Esophagus squamous epithelium (tissue), 5 donors: Measurements from ENCODE around the gene IFI44L. TPM values are rescaled to one million over a fixed set of nuclear protein-coding genes. Genes with fewer than 3 reads are reported as not detected.

Experiments used
- DNase-seq: peaks from one replicate; lab custom pipeline; 2025; lab: John Stamatoyannopoulos, UW
- H3K27ac ChIP-seq, 4 donors: fragments of 200-600 bp; sonication (generic); one replicate each; pipeline ENCODE4 v1.5.1; 2016 to 2019; ENCODE audit warnings: mild to moderate bottlenecking in 1 of 4
- H3K27me3 ChIP-seq, 4 donors: fragments of 200-600 bp; sonication (generic); 1 replicate in 3 of 4; 2 replicates in 1 of 4; pipeline versions ENCODE4 v1.5.1 to v1.6.0; 2017 to 2021; ENCODE audit warnings: antibody characterized with exemption in 1 of 4
- H3K36me3 ChIP-seq, 3 donors: fragments of 200-600 bp; sonication (generic); one replicate each; pipeline ENCODE4 v1.5.1; 2016 to 2019
- H3K4me1 ChIP-seq, 3 donors: fragments of 200-600 bp; sonication (generic); one replicate each; pipeline ENCODE4 v1.5.1; 2017 to 2019
- H3K4me3 ChIP-seq, 4 donors: fragments of 200-600 bp; sonication (generic); 1 replicate in 3 of 4; 2 replicates in 1 of 4; pipeline ENCODE4 v1.5.1; 2016 to 2019; ENCODE audit warnings: mild to moderate bottlenecking in 2 of 4, moderate library complexity in 1 of 4
- H3K9me3 ChIP-seq, 3 donors: fragments of 200-600 bp; sonication (generic); one replicate each; pipeline ENCODE4 v1.5.1; 2016 to 2019
- CTCF ChIP-seq, 6 experiments: fragments of 450-650 bp in 4 of 6; fragments of 200-600 bp in 2 of 6; sonication (generic) in 2 of 6; IDR thresholded peaks; one replicate each; pipeline ENCODE4 v1.5.1; 2016 to 2019; ENCODE audit warnings: antibody characterized with exemption in 6 of 6, mild to moderate bottlenecking in 4 of 6, moderate library complexity in 4 of 6
- POLR2A ChIP-seq, 4 donors: fragments of 450-650 bp; IDR thresholded peaks; one replicate each; pipeline ENCODE4 v1.6.1; 2017; ENCODE audit warnings: antibody characterized with exemption in 4 of 4, mild to moderate bottlenecking in 4 of 4, moderate library complexity in 3 of 4
- WGBS, 2 donors: methylation state at CpG; one replicate each; pipeline ENCODE4 v1.1.5; 2018; 5-methylcytosine and 5-hydroxymethylcytosine counted together
- intact Hi-C: fragments of 100-400 bp; cut with DNase I; formaldehyde crosslinking; loops from one replicate; pipeline ENCODE4 v1.15.0; 2022
- total RNA-seq, 4 donors: library from RNA; depleted of rRNA; stranded (reverse); fragments of >200 nt; gene quantifications; one replicate each; pipeline ENCODE4 v1.1.0, GENCODE V29; 2016
- donor health status: DM: yes; HTN: yes; CAD: no.

IFI44L gene
- total RNA-seq, 4 donors from 2014 or later, result 0.11 to 13.6 (median 4.4) TPM

GRCh38 chr1:78687315-78687714 is 67.1 kb downstream of the IFI44L start:
- H3K27me3 ChIP-seq, result no peaks in the 10 kb centered on the region
- H3K4me1 ChIP-seq, result no peaks in the 10 kb centered on the region
- intact Hi-C loops, result no loop called here
- TF ChIP-seq POLR2A (IDR thresholded peaks at IDR 0.05), result no peak
- TF ChIP-seq CTCF (IDR thresholded peaks at IDR 0.05), result no peak
- H3K9me3 ChIP-seq, result no peaks in the 10 kb centered on the region
- DNase-seq, result no peak
- H3K27ac ChIP-seq, result no peak overlapping the region
- no peaks in the 10 kb centered on the region for H3K36me3 ChIP-seq
- H3K4me3 ChIP-seq, result no peak overlapping the region
- 95 to 100% methylated on average over 1 of the region's 1 CpG for WGBS, 2 donors

GRCh38 chr1:78687914-78688313 is 67.7 kb downstream of the IFI44L start:
- intact Hi-C loops, result no loop called here
- Histone ChIP-seq H3K4me1 (no peaks in the 10 kb centered on the region), H3K27me3 (no peaks in the 10 kb centered on the region), H3K9me3 (no peaks in the 10 kb centered on the region), H3K36me3 (no peaks in the 10 kb centered on the region), H3K4me3 (no peak overlapping the region), H3K27ac (no peak overlapping the region)
- WGBS, 2 donors, result 14 to 36% methylated on average over 2 of the region's 2 CpGs
- no peak for TF ChIP-seq POLR2A (IDR thresholded peaks at IDR 0.05)
- no peak for TF ChIP-seq CTCF (IDR thresholded peaks at IDR 0.05)
- no peak for DNase-seq

GRCh38 chr1:78688697-78689096 is 68.4 kb downstream of the IFI44L start:
- Histone ChIP-seq H3K27me3 (no peaks in the 10 kb centered on the region), H3K4me1 (no peaks in the 10 kb centered on the region), H3K9me3 (no peaks in the 10 kb centered on the region), H3K4me3 (no peak overlapping the region), H3K27ac (no peak overlapping the region), H3K36me3 (no peaks in the 10 kb centered on the region)
- TF ChIP-seq POLR2A (IDR thresholded peaks at IDR 0.05), result no peak
- TF ChIP-seq CTCF (IDR thresholded peaks at IDR 0.05), result no peak
- intact Hi-C loops, result no loop called here
- DNase-seq, result no peak

- intact Hi-C loops, result no loop called here
- no peak overlapping the region for H3K27ac ChIP-seq
- no peaks in the 10 kb centered on the region for H3K36me3 ChIP-seq
- no peak overlapping the region for H3K4me3 ChIP-seq
- 90 to 92% methylated on average over 3 of the region's 3 CpGs for WGBS, 2 donors
- TF ChIP-seq POLR2A (IDR thresholded peaks at IDR 0.05) (no peak), CTCF (IDR thresholded peaks at IDR 0.05) (no peak)
- no peaks in the 10 kb centered on the region for H3K4me1 ChIP-seq
- DNase-seq, result no peak
- H3K9me3 ChIP-seq, result no peaks in the 10 kb centered on the region
- no peaks in the 10 kb centered on the region for H3K27me3 ChIP-seq
Observed at GRCh38 chr1:78690516-78690915, 70.3 kb downstream of the IFI44L start.

GRCh38 chr1:78691995-78692747 is 71.9 kb downstream of the IFI44L start:
- Histone ChIP-seq H3K27ac (no peak overlapping the region), H3K36me3 (no peaks in the 10 kb centered on the region), H3K4me3 (no peak overlapping the region), H3K4me1 (no peaks in the 10 kb centered on the region), H3K9me3 (no peaks in the 10 kb centered on the region), H3K27me3 (no peaks in the 10 kb centered on the region)
- TF ChIP-seq POLR2A (IDR thresholded peaks at IDR 0.05) (no peak), CTCF (IDR thresholded peaks at IDR 0.05) (no peak)
- 31 to 40% methylated on average over 4 of the region's 4 CpGs for WGBS, 2 donors
- DNase-seq, result no peak
- intact Hi-C loops, result no loop called here

Other genes with a start within 250 kb of the IFI44L start
- gene PTGFR, start 129.5 kb upstream of the IFI44L start, total RNA-seq, result 1 to 10 TPM in 2 of 4 donors, under 1 TPM in 1, not detected in 1; 0.66 to 2.3 (median 1.6) TPM
- 10 to 100 TPM in 2 of 4 donors, 1 to 10 TPM in 2; 3.1 to 33.0 (median 7.6) TPM for gene IFI44, start 29.4 kb downstream of the IFI44L start, total RNA-seq